Measurements from ENCODE around the gene VPS39. TPM values are rescaled to one million over a fixed set of nuclear protein-coding genes. Genes with fewer than 3 reads are reported as not detected.

The VPS39 gene
- total RNA-seq, 1 experiment from 2014 or later, result 28.5 TPM

GRCh38 chr15:42175671-42176070 is 32.4 kb downstream of the VPS39 start:
- H3K27ac ChIP-seq (ENCODE audit: low read length), result no peak overlapping the region
- H3K9me3 ChIP-seq (ENCODE audit: low read length), result no peaks in the 10 kb centered on the region
- H3K9me2 ChIP-seq (replicated peaks; ENCODE audit: low read length), result no peaks in the 10 kb centered on the region
- no peaks in the 10 kb centered on the region for H3K27me3 ChIP-seq (ENCODE audit: low read length)
- ATAC-seq (no peak), DNase-seq (no peak)
- no peak overlapping the region for H3K4me2 ChIP-seq (ENCODE audit: low read length)
- ChIA-PET POLR2A (ENCODE audit: unreplicated experiment) (interaction anchor here (0.6 kb wide), 1 partner anchor 268 kb away, joined by 3 read pairs; no protein-coding TSS in a partner anchor), CTCF (no interaction called here)
- no peak overlapping the region for H3K4me3 ChIP-seq (ENCODE audit: low read length)
- H3K4me1 ChIP-seq (ENCODE audit: insufficient read depth, low read length), result no peaks in the 10 kb centered on the region
- H3K9ac ChIP-seq (ENCODE audit: low read length), result no peak overlapping the region
- peaks cover 32% of the 10 kb centered on the region for H3K36me3 ChIP-seq (ENCODE audit: low read depth, low read length)
- intact Hi-C loops (cut with micrococcal nuclease), result no loop called here
- no peaks in the 10 kb centered on the region for H3K79me2 ChIP-seq (ENCODE audit: low read length)
- TF ChIP-seq EZH2phosphoT487 (IDR thresholded peaks at IDR 0.05; ENCODE audit: borderline replicate concordance, low read length), result no peak
- no peak for TF ChIP-seq CTCF (conservative IDR thresholded peaks at IDR 0.05; ENCODE audit: low read depth, low read length)
- no peak for TF ChIP-seq EZH2 (IDR thresholded peaks at IDR 0.05; ENCODE audit: low read length, unreplicated experiment)
- H2AFZ ChIP-seq (ENCODE audit: low read length), result no peak overlapping the region
- no peaks in the 10 kb centered on the region for H4K20me1 ChIP-seq (ENCODE audit: low read length)
- no peaks in the 10 kb centered on the region for H3F3A ChIP-seq (ENCODE audit: low read length, unreplicated experiment)
- BruUV-seq (replicated peaks), result no TSS peak

GRCh38 chr15:42172475-42172874 is 35.6 kb downstream of the VPS39 start:
- Histone ChIP-seq H4K20me1 (ENCODE audit: low read length) (no peaks in the 10 kb centered on the region), H3K27ac (ENCODE audit: low read length) (no peak overlapping the region), H2AFZ (ENCODE audit: low read length) (no peak overlapping the region), H3K79me2 (ENCODE audit: low read length) (no peaks in the 10 kb centered on the region), H3K36me3 (ENCODE audit: low read depth, low read length) (peaks cover 42% of the 10 kb centered on the region), H3K4me3 (ENCODE audit: low read length) (no peak overlapping the region), H3K9me2 (replicated peaks; ENCODE audit: low read length) (no peaks in the 10 kb centered on the region), H3K9me3 (ENCODE audit: low read length) (no peaks in the 10 kb centered on the region), H3K27me3 (ENCODE audit: low read length) (no peaks in the 10 kb centered on the region), H3K4me1 (ENCODE audit: insufficient read depth, low read length) (no peaks in the 10 kb centered on the region), H3K4me2 (ENCODE audit: low read length) (no peak overlapping the region), H3F3A (ENCODE audit: low read length, unreplicated experiment) (no peaks in the 10 kb centered on the region), H3K9ac (ENCODE audit: low read length) (no peak overlapping the region)
- no TSS peak for BruUV-seq (replicated peaks)
- ATAC-seq (no peak), DNase-seq (no peak)
- POLR2A ChIA-PET (ENCODE audit: unreplicated experiment), result no interaction called here
- intact Hi-C loops (cut with micrococcal nuclease), result no loop called here
- CTCF ChIA-PET, result no interaction called here
- TF ChIP-seq EZH2phosphoT487 (IDR thresholded peaks at IDR 0.05; ENCODE audit: borderline replicate concordance, low read length), result no peak
- no peak for TF ChIP-seq CTCF (conservative IDR thresholded peaks at IDR 0.05; ENCODE audit: low read depth, low read length)
- no peak for TF ChIP-seq EZH2 (IDR thresholded peaks at IDR 0.05; ENCODE audit: low read length, unreplicated experiment)

GRCh38 chr15:42171795-42172194 is 36.3 kb downstream of the VPS39 start:
- Histone ChIP-seq H3K9me3 (ENCODE audit: low read length) (no peaks in the 10 kb centered on the region), H3K79me2 (ENCODE audit: low read length) (no peaks in the 10 kb centered on the region), H2AFZ (ENCODE audit: low read length) (no peak overlapping the region), H3K4me2 (ENCODE audit: low read length) (no peak overlapping the region), H4K20me1 (ENCODE audit: low read length) (no peaks in the 10 kb centered on the region), H3K4me3 (ENCODE audit: low read length) (no peak overlapping the region), H3K36me3 (ENCODE audit: low read depth, low read length) (peaks cover 49% of the 10 kb centered on the region), H3K27ac (ENCODE audit: low read length) (no peak overlapping the region), H3K27me3 (ENCODE audit: low read length) (no peaks in the 10 kb centered on the region), H3K9me2 (replicated peaks; ENCODE audit: low read length) (no peaks in the 10 kb centered on the region), H3K4me1 (ENCODE audit: insufficient read depth, low read length) (no peaks in the 10 kb centered on the region), H3F3A (ENCODE audit: low read length, unreplicated experiment) (no peaks in the 10 kb centered on the region), H3K9ac (ENCODE audit: low read length) (no peak overlapping the region)
- ChIA-PET CTCF (no interaction called here), POLR2A (ENCODE audit: unreplicated experiment) (no interaction called here)
- ATAC-seq (no peak), DNase-seq (no peak)
- BruUV-seq (replicated peaks), result no TSS peak
- intact Hi-C loops (cut with micrococcal nuclease), result no loop called here
- TF ChIP-seq EZH2phosphoT487 (IDR thresholded peaks at IDR 0.05; ENCODE audit: borderline replicate concordance, low read length) (no peak), EZH2 (IDR thresholded peaks at IDR 0.05; ENCODE audit: low read length, unreplicated experiment) (no peak), CTCF (conservative IDR thresholded peaks at IDR 0.05; ENCODE audit: low read depth, low read length) (no peak)

Data from PC-3 (cell line).